HG03439 (cell line): ENCODE data around the gene DPH7.
"Not testable (repeated sequence)": the region's sequence is repeated elsewhere in the genome, so short reads cannot be mapped to it uniquely, and the experiment has no call there.

Experiments used
- ATAC-seq: cut with Tn5 transposase; IDR thresholded peaks from one replicate; pipeline ENCODE4 v1.9.1; 2021; ENCODE audit warnings: mild to moderate bottlenecking, moderate library complexity; ENCODE audit not compliant: unreplicated experiment

The DPH7 gene

DNA sequence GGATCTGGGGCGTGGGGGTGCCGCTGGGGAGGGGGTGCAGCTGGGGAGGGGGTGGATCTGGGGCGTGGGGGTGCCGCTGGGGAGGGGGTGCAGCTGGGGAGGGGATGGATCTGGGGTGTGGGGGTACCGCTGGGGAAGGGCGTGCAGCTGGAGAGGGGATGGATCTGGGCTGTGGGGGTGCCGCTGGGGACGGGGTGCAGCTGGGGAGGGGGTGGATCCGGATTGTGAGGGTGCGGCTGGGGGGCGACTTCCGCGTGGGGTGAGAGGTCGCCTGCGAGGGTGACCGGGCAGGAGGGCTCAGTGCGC, 27.8 kb downstream of the DPH7 start:
- ATAC-seq, result not testable (repeated sequence)

GRCh38 chr9:137550231-137550621, 28.5 kb downstream of the DPH7 start, which contains the start of gene PNPLA7:
TSS of gene PNPLA7 (minus strand) at chr9:137550402. CDS start at chr9:137550197, 205 bp downstream.
- no peak for ATAC-seq

- no peak for ATAC-seq
These were observed 30.8 kb downstream of the DPH7 start for GRCh38 chr9:137547687-137548543.

- no peak for ATAC-seq
These were observed 33.6 kb downstream of the DPH7 start for GRCh38 chr9:137545123-137545522.

DNA sequence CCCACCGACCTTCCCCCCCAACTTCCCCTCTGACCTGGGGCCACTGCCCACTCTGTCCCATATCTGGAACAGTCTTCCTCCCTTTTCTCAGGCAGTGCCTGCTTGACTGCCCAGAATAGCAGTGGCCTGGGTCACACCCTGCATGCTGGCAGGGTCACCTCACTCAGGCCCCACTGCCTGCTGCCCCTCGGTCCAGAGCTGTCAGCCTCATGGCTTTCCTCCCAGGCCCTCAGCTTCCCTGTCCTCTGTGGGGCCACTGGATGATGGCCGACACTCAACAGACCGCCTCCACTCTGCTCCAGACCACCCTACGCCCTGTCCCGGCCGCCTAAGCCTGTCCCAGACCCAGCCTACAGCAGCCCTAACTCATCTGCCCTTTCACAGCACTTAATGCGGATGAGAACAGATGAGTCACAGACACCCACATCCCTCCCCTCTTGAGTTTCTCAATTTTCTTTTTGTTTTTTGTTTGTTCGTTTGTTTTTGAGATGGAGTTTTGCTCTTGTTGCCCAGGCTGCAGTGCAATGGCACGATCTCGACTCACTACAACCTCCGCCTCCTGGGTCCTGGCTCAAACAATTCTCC, 34.5 kb downstream of the DPH7 start:
- ATAC-seq, result no peak

GRCh38 chr9:137543237-137543963, 35.3 kb downstream of the DPH7 start:
- ATAC-seq, result no peak

DNA sequence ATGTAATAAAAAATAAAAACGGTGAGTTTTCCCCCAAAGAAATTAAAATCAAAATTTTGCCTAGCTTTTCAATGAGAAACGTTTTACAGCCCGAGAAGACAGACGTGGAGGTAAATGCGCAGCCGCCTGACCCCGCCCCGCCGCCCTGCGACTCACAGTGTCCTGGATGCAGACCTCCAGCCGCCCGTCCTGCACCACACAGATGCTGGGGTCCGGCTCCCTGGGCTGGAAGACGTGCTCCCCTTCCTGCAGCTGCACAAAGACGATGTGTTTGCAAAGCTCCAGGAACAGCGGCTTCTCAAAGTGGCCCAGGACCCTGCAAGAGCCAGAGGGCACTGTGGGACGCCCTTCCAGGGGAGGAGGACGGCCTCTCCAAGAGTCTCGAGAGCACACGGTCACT, 36.2 kb downstream of the DPH7 start:
- ATAC-seq, result no peak

GRCh38 chr9:137540536-137540935, 38.2 kb downstream of the DPH7 start:
- no peak for ATAC-seq

DNA sequence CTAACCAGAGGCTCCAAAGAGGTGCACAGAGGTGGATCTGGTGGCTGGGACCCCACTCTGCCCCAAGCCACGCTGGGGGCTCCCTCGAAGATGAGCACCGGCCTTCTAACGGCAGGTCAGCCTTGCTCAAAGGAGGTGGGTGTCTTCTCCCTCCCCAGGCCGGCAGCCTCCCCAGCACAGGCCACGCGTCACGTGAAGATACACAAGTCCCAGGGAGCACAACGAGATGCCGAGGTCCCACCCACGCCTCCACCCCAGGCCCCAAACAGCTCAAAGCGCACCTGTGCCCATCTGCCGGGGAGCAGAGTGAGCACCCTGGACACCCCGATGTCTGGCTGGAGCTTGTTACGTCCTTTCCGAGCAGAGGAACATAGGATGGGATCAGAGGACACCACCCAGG, 40.7 kb downstream of the DPH7 start:
- ATAC-seq, result no peak

- ATAC-seq, result not testable (repeated sequence)
These were observed 42.1 kb downstream of the DPH7 start for GRCh38 chr9:137536594-137537131.

GRCh38 chr9:137535120-137535428, 43.7 kb downstream of the DPH7 start:
- ATAC-seq, result no peak

DNA sequence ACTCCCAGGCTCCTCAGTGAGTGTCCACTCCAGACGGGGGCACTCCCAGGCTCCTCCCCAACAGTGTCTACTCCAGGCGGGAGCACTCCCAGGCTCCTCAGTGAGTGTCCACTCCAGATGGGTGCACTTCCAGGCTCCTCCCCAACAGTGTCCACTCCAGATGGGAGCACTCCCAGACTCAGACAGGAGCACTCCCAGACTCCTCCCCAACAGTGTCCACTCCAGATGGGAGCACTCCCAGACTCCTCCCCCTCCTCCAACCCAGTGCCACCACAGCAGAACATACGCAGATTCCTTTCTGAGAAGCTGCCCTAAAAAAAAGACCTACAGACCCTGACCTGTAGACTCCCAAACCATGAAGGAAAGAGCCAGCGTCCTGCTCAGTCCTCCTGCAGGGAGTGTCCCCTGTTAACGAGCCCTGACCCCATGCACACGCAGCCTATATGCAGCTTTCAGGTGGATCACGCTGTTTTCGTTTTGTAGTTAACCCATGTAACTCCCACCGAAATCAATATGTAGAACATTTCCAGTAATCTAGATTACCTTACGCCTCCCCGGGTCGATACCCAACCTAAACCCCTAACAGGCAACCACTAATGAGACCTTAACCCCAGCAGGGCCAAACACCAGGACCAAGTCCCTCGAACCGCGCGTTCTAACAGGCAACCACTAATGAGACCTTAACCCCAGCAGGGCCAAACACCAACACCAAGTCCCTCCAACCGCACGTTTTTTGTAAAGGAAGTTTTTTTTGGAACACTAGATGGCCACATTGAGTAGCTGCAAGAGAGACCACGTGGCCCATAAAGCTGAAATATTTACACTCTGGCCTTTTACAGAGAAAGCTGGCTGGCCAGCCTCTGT, 44.2 kb downstream of the DPH7 start:
- ATAC-seq, result no peak

DNA sequence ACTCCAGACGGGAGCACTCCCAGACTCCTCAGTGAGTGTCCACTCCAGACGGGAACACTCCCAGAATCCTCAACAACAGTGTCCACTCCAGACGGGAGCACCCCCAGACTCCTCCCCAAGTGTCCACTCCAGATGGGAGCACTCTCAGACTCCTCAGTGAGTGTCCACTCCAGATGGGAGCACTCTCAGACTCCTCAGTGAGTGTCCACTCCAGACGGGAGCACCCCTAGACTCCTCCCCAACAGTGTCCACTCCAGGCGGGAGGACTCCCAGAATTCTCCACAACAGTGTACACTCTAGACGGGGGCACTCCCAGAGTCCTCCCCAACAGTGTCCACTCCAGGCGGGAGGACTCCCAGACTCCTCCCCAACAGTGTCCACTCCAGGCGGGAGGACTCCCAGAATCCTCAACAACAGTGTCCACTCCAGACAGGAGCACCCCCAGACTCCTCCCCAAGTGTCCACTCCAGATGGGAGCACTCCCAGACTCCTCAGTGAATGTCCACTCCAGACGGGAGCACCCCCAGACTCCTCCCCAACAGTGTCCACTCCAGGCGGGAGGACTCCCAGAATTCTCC, 45.7 kb downstream of the DPH7 start:
- not testable (repeated sequence) for ATAC-seq

DNA sequence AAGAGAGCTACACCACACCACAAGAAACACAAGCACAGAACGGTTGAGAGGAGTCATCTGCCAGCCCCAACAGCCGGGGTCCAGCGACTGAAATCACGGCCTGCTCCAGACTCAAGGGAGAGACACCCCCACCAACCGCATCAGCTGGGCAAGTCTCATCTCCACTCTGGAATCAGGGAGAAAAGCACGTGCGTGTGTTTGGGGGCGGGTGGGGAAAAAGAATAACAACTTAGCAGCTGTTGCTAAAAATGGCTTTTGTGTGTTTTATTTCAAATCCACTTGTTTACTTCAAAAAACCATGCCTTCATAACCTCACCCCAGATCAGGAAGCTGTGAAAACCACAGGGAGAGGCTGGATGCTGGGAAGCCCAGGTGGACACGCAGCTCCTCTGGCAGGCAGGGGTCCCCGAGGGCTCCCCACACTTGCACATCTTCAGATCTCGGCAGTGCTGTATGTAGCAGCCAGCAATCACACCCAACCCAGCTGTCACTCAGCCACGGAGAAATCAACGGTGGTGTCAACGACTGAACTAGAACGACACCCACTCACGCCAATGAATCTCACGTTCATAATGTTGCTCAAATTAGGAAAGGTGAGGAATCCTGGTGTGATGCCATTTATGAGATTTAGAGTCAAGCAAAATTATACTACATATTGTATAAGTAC, 47.5 kb downstream of the DPH7 start:
- no peak for ATAC-seq

DNA sequence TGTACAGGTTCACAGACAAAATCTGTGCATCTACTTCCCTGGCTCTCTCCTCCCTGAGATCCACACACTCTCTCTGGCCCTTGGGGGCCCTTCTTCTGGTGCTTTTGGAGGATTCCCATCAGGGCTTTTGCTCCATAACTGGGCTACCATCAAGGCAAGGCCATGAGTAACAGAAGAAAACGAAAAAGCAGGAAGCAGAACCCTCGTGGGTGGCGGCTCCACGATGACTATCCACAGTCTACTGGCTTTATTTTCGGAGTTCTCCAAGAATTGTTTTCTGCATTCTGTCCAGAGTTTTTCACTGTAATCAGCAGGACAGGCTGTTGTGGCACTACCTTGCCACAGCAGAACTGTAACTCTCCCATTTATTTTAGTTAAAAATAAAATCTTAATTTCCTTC, 48.4 kb downstream of the DPH7 start:
- no peak for ATAC-seq

- no peak for ATAC-seq
These were observed 53.8 kb downstream of the DPH7 start for GRCh38 chr9:137524981-137525317.

GRCh38 chr9:137524161-137524980, 54.4 kb downstream of the DPH7 start:
- no peak for ATAC-seq

GRCh38 chr9:137522746-137523455, 55.8 kb downstream of the DPH7 start:
- ATAC-seq, result no peak
